WTC11 (cell line): ENCODE data around the gene B4GALT6.

Experiments used
- CTCF ChIP-seq: fragments of 200-600 bp; IDR thresholded peaks from 2 replicates; pipeline ENCODE4 v1.8.0; 2022; ENCODE audit warnings: antibody characterized with exemption
- FOXP4 ChIP-seq: sonication (generic); formaldehyde crosslinking; IDR thresholded peaks from 2 replicates; pipeline ENCODE4 v1.8.0; 2022; ENCODE audit warnings: mild to moderate bottlenecking, missing genetic modification reagents
- ZNF232 ChIP-seq: sonication (generic); formaldehyde crosslinking; IDR thresholded peaks from 2 replicates; pipeline ENCODE4 v1.8.0; 2022; ENCODE audit warnings: mild to moderate bottlenecking, missing genetic modification reagents

- TF ChIP-seq CTCF (no peak), FOXP4 (CRISPR knock-in tag) (no peak), ZNF232 (CRISPR knock-in tag) (no peak)
Measured at GRCh38 chr18:31680433-31680811, 4.0 kb downstream of the B4GALT6 start.
